Gastrocnemius medialis (tissue), 4 donors: Measurements from ENCODE around the gene VAMP8. TPM values are rescaled to one million over a fixed set of nuclear protein-coding genes. Genes with fewer than 3 reads are reported as not detected.

Experiments
- ATAC-seq, 2 donors: fragments of 150-250 bp; one replicate each; pipeline ENCODE4 v1.9.1; 2016
- DNase-seq, 2 donors: peaks; one replicate each; pipeline ENCODE4 v3.0.0-alpha.2; 2019
- H3K27ac ChIP-seq, 4 donors: fragments of 200-600 bp; sonication (generic); 1 replicate in 1 of 4; 2 replicates in 3 of 4; pipeline ENCODE4 v1.5.1; 2016 to 2018; ENCODE audit warnings: mild to moderate bottlenecking in 2 of 4, moderate library complexity in 1 of 4
- H3K27me3 ChIP-seq, 3 donors: fragments of 200-600 bp; sonication (generic) in 2 of 3; 1 replicate in 1 of 3; 2 replicates in 2 of 3; pipeline versions ENCODE4 v1.5.1 to v1.6.0; 2016 to 2019; ENCODE audit warnings: mild to moderate bottlenecking in 1 of 3, moderate library complexity in 1 of 3
- H3K36me3 ChIP-seq, 2 donors: fragments of 200-600 bp; sonication (generic) in 1 of 2; one replicate each; pipeline ENCODE4 v1.5.1; 2017 to 2018
- H3K4me1 ChIP-seq, 2 donors: fragments of 200-600 bp; sonication (generic) in 1 of 2; one replicate each; pipeline ENCODE4 v1.5.1; 2016 to 2017; ENCODE audit warnings: mild to moderate bottlenecking in 2 of 2
- H3K4me3 ChIP-seq, 4 donors: fragments of 200-600 bp; sonication (generic) in 3 of 4; 1 replicate in 1 of 4; 2 replicates in 3 of 4; pipeline ENCODE4 v1.5.1; 2016 to 2019; ENCODE audit warnings: mild to moderate bottlenecking in 2 of 4
- H3K9me3 ChIP-seq, 3 donors: fragments of 200-600 bp; sonication (generic) in 2 of 3; 1 replicate in 1 of 3; 2 replicates in 2 of 3; pipeline ENCODE4 v1.5.1; 2016 to 2019
- POLR2A ChIP-seq, 2 donors: fragments of 450-650 bp; IDR thresholded peaks; one replicate each; pipeline ENCODE4 v1.6.1; 2017; ENCODE audit warnings: antibody characterized with exemption in 2 of 2, mild to moderate bottlenecking in 2 of 2, moderate library complexity in 2 of 2
- in situ Hi-C, 4 donors: fragments of 200-750 bp; cut with MboI; loops; one replicate each; pipeline versions ENCODE4 v1.15.0 to v1.8.0; 2017; ENCODE audit warnings: low sequenced_read_pairs in 4 of 4
- intact Hi-C: fragments of 100-400 bp; cut with DNase I; formaldehyde crosslinking; loops from one replicate; pipeline ENCODE4 v1.15.1; 2023; ENCODE audit warnings: low total_unique reads
- total RNA-seq, 4 donors: library from RNA; depleted of rRNA; stranded (reverse); fragments of >200 nt; gene quantifications; one replicate each; pipeline versions ENCODE4 v1.1.0 to v1.2.3, GENCODE V29; 2016
- TF ChIP-seq, protein P1 (sequence below), 5 experiments: fragments of 450-650 bp in 3 of 5; fragments of 200-600 bp in 2 of 5; sonication (generic) in 2 of 5; IDR thresholded peaks in 4 of 5; conservative IDR thresholded peaks in 1 of 5; 1 replicate in 4 of 5; 2 replicates in 1 of 5; pipeline ENCODE4 v1.5.1; 2016 to 2019; ENCODE audit warnings: antibody characterized with exemption in 5 of 5, mild to moderate bottlenecking in 3 of 5, moderate library complexity in 3 of 5

The VAMP8 gene
- total RNA-seq, 4 donors from 2014 or later = 5.3 to 12.1 (median 7.1) TPM

DNA sequence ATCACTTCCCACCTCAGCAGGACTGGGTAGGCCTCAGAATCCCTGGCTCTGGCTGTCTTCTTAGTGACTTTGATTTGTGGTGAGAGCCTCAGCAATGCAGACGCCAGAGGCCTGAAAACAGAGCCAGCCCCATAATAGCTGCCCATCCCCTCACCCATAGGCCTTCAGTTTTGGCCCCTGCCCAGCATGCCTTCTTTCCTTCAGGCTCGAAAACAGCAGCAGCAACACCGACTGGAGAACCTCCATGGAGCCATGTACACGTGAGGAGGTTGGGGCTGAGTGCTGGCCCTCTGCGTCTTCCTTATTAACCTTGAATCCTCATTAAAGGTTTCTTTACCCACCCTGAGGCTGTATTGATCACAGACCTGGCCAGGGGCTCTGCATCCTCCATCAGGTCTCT is 19.9 kb downstream of the VAMP8 start:
- in situ Hi-C loops = no loop called here
- no peak for DNase-seq
- intact Hi-C loops = no loop called here
- no peak overlapping the region for H3K4me3 ChIP-seq
- H3K9me3 ChIP-seq = no peaks in the 10 kb centered on the region
- no peak for TF ChIP-seq POLR2A (IDR thresholded peaks at IDR 0.05)
- TF ChIP-seq, protein P1, sequence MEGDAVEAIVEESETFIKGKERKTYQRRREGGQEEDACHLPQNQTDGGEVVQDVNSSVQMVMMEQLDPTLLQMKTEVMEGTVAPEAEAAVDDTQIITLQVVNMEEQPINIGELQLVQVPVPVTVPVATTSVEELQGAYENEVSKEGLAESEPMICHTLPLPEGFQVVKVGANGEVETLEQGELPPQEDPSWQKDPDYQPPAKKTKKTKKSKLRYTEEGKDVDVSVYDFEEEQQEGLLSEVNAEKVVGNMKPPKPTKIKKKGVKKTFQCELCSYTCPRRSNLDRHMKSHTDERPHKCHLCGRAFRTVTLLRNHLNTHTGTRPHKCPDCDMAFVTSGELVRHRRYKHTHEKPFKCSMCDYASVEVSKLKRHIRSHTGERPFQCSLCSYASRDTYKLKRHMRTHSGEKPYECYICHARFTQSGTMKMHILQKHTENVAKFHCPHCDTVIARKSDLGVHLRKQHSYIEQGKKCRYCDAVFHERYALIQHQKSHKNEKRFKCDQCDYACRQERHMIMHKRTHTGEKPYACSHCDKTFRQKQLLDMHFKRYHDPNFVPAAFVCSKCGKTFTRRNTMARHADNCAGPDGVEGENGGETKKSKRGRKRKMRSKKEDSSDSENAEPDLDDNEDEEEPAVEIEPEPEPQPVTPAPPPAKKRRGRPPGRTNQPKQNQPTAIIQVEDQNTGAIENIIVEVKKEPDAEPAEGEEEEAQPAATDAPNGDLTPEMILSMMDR (IDR thresholded peaks at IDR 0.05 in 4 of 5, conservative IDR thresholded peaks at IDR 0.05 in 1 of 5) = no peak
- H3K27ac ChIP-seq = peak overlapping the region in 3 of 4 donors; percentile 87 to 99 (median 94)
- peaks cover 43 to 51% of the 10 kb centered on the region in 2 donors for H3K4me1 ChIP-seq
- no peak for ATAC-seq
- no peaks in the 10 kb centered on the region for H3K27me3 ChIP-seq
- H3K36me3 ChIP-seq = peaks cover 0 to 48% of the 10 kb centered on the region in 2 donors

DNA sequence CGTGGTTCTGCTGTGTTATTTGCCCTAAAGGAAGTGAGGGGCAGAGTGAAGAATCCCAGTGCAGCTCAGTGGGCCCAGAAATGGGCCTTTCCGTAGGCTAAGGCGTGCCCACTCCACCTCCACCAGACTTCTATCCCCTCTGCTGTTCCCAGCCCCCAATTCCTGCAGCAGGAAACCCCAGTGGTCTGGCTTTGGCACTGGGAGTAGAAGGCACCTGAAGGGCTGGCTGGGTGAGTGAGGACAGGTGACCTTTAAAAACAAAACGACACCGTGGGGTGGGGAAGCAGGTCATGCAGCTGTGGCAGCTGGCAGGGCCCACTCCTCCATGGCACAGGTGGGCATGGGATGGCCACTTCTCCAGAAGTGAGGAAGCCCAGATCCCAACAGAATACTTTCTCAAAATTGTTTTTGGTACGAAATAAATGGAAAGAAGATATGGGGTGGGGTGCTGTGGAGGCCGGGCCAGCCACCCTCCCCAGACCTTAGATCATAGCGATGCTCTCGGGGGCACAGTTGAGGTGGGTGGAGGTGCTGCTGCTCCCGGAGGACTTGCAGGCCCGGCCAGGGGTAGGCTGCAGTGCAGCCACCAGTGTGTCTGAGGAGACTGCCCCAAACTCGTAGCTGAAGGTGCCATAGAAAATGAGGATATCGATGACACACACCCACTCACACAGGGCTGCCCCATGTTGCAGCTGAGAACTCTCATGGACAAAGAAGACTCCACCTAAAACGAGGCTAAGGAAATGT is 21.4 kb downstream of the VAMP8 start:
- H3K27me3 ChIP-seq = no peaks in the 10 kb centered on the region
- H3K4me3 ChIP-seq = no peak overlapping the region
- H3K27ac ChIP-seq = peak overlapping the region in 2 of 4 donors; percentile 23 to 32
- H3K9me3 ChIP-seq = no peaks in the 10 kb centered on the region
- ATAC-seq = no peak
- in situ Hi-C loops (no loop called here), intact Hi-C loops (no loop called here)
- peaks cover 42 to 51% of the 10 kb centered on the region in 2 donors for H3K4me1 ChIP-seq
- no peak for DNase-seq
- H3K36me3 ChIP-seq = peaks cover 0 to 41% of the 10 kb centered on the region in 2 donors
- TF ChIP-seq, protein P1 (IDR thresholded peaks at IDR 0.05 in 4 of 5, conservative IDR thresholded peaks at IDR 0.05 in 1 of 5) = no peak
- no peak for TF ChIP-seq POLR2A (IDR thresholded peaks at IDR 0.05)

DNA sequence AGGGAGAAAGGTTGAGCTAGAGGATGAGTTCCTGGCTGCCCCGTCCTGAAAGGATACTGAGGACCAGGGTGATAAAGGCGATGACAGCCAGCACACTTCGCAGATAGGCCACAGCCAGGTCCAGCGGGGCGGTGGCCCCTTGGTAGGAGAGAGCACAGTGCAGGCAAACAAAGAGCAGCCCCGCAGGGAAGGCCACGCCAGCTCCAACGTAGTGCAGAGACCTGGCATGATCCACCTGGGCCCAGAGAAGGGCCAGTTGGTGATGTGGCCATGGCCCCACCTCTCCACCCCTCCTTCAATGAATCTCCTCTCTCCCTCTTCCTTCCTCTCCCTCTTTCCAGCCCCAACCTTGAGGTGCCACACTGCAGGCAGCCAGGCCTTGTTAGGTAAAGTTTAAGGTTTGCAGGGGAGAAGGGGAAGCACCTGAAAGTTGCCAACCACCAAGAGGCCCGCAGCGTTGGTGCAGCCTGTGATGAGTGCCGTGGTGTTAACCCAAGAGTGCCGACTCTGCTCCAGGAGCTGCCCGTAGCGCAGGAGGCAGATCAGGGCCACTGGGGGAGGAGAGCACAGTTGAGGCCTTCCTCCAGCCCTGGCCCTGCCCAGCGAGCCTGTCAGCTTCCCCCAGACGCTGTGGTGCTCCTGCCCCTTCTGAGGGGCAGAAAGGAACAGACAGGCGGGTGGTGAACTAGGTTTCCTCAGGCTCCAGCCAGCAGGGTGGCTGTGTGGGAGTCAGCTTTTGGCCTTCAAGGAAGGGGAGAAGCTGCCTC is 22.3 kb downstream of the VAMP8 start:
- H3K4me1 ChIP-seq = peaks cover 46 to 53% of the 10 kb centered on the region in 2 donors
- TF ChIP-seq POLR2A (IDR thresholded peaks at IDR 0.05) = no peak
- TF ChIP-seq, protein P1 (IDR thresholded peaks at IDR 0.05 in 4 of 5, conservative IDR thresholded peaks at IDR 0.05 in 1 of 5) = no peak
- peaks cover 0 to 41% of the 10 kb centered on the region in 2 donors for H3K36me3 ChIP-seq
- H3K9me3 ChIP-seq = no peaks in the 10 kb centered on the region
- intact Hi-C loops (loop anchor here (5.0 kb wide), 2 partner anchors 37 to 162 kb away; partner anchors contain the start of gene GGCX), in situ Hi-C loops (no loop called here)
- H3K4me3 ChIP-seq = no peak overlapping the region
- peak overlapping the region; percentile 93 to 99 (median 94) for H3K27ac ChIP-seq
- ATAC-seq (no peak), DNase-seq (no peak)
- no peaks in the 10 kb centered on the region for H3K27me3 ChIP-seq

DNA sequence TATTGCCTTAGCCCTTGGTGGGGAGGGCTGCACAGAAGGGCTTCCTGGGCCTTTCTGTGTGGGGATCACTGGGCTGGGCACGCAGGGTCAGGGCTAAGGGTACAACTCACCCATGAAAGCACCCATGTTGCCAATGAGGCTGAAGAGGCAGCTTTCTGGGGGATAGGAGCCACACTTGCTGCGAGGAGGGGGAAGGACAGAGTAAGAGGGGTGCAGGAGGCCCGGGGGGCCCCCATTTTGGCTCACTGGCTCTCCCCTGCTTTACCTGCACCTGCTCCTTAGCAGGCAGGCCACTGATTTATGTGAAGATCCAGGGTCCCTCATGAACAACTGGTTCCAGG is 22.8 kb downstream of the VAMP8 start:
- no peak for TF ChIP-seq POLR2A (IDR thresholded peaks at IDR 0.05)
- TF ChIP-seq, protein P1 (IDR thresholded peaks at IDR 0.05 in 4 of 5, conservative IDR thresholded peaks at IDR 0.05 in 1 of 5) = no peak
- in situ Hi-C loops (no loop called here), intact Hi-C loops (loop anchor here (5.0 kb wide), 2 partner anchors 38 to 163 kb away; partner anchors contain the start of gene GGCX)
- DNase-seq (no peak), ATAC-seq (no peak)
- H3K27me3 ChIP-seq = no peaks in the 10 kb centered on the region
- H3K27ac ChIP-seq = peak overlapping the region; percentile 93 to 99 (median 94)
- H3K4me3 ChIP-seq = no peak overlapping the region
- H3K9me3 ChIP-seq = no peaks in the 10 kb centered on the region
- peaks cover 46 to 52% of the 10 kb centered on the region in 2 donors for H3K4me1 ChIP-seq
- peaks cover 0 to 41% of the 10 kb centered on the region in 2 donors for H3K36me3 ChIP-seq
